Nephron (organoid): ENCODE measurements around the gene GPR61.

Experiments used
- H3K27ac Mint-ChIP-seq, 3 experiments: 2 replicates each; pipeline ENCODE4 v1.8.0; 2020; ENCODE audit warnings: mixed read lengths in 3 of 3, mild to moderate bottlenecking in 2 of 3, moderate library complexity in 1 of 3
- H3K27me3 Mint-ChIP-seq: 2 replicates; pipeline ENCODE4 v1.8.0; 2021; ENCODE audit warnings: low read depth, mild to moderate bottlenecking, moderate library complexity, mixed read lengths
- H3K36me3 Mint-ChIP-seq: 2 replicates; pipeline ENCODE4 v1.8.0; 2020; ENCODE audit warnings: low read depth, mixed read lengths
- H3K4me1 Mint-ChIP-seq: 2 replicates; pipeline ENCODE4 v1.8.0; 2020; ENCODE audit warnings: mixed read lengths
- H3K4me3 Mint-ChIP-seq, 3 experiments: 2 replicates each; pipeline ENCODE4 v1.8.0; 2020; ENCODE audit warnings: mild to moderate bottlenecking in 3 of 3, mixed read lengths in 3 of 3, moderate library complexity in 2 of 3
- H3K9me3 Mint-ChIP-seq: 2 replicates; pipeline ENCODE4 v1.8.0; 2020; ENCODE audit warnings: mixed read lengths
- TF ChIP-seq, protein P1 (sequence below), 3 experiments: fragments of 200-600 bp; sonication (generic); IDR thresholded peaks; one replicate each; pipeline ENCODE4 v1.5.0; 2021; ENCODE audit warnings: antibody characterized with exemption in 3 of 3; ENCODE audit not compliant: unreplicated experiment in 3 of 3

Gene GPR61

DNA sequence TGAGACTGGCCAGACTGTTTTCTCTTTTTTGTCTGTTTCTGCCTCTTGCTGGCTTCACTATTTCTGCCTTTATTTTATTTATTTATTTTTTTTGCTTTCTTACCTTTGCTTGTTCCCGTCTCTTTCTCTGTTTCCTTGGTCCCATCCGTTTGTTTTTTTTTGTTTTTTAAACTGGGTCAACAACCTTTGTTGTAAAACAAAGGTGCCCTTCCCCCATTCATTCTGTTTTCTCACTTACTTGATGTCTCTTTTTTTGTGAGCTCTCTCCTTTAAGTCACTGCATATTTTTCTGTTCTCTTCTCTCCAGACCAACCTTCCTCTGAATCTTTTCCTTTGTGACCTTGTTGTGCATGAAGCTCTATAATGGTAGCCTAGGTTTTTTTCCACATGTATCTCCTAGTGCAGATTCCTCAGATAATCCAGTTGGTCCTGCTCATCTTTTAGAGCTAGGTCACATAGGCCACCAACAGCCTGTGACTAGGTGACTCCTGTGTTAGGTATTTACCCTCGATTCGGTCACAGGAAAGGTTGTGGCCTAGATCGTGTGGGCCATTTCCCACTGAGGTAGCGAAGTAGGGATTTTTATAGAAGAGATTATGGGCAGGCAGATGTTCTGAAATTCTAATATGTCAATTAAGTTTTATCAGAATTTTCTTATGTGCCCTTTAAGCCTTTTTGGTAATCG is 24.7 kb downstream of the GPR61 start:
- TF ChIP-seq, protein P1, sequence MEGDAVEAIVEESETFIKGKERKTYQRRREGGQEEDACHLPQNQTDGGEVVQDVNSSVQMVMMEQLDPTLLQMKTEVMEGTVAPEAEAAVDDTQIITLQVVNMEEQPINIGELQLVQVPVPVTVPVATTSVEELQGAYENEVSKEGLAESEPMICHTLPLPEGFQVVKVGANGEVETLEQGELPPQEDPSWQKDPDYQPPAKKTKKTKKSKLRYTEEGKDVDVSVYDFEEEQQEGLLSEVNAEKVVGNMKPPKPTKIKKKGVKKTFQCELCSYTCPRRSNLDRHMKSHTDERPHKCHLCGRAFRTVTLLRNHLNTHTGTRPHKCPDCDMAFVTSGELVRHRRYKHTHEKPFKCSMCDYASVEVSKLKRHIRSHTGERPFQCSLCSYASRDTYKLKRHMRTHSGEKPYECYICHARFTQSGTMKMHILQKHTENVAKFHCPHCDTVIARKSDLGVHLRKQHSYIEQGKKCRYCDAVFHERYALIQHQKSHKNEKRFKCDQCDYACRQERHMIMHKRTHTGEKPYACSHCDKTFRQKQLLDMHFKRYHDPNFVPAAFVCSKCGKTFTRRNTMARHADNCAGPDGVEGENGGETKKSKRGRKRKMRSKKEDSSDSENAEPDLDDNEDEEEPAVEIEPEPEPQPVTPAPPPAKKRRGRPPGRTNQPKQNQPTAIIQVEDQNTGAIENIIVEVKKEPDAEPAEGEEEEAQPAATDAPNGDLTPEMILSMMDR (IDR thresholded peaks at IDR 0.05; ENCODE audit: unreplicated experiment in 3 of 3), result no peak
- H3K4me3 Mint-ChIP-seq, result no peak overlapping the region
- no peaks in the 10 kb centered on the region for H3K36me3 Mint-ChIP-seq
- H3K9me3 Mint-ChIP-seq, result no peaks in the 10 kb centered on the region
- peak overlapping the region in 2 of 3 experiments; percentile 50 to 60 for H3K27ac Mint-ChIP-seq
- no peaks in the 10 kb centered on the region for H3K27me3 Mint-ChIP-seq
- H3K4me1 Mint-ChIP-seq, result peaks cover 41% of the 10 kb centered on the region

DNA sequence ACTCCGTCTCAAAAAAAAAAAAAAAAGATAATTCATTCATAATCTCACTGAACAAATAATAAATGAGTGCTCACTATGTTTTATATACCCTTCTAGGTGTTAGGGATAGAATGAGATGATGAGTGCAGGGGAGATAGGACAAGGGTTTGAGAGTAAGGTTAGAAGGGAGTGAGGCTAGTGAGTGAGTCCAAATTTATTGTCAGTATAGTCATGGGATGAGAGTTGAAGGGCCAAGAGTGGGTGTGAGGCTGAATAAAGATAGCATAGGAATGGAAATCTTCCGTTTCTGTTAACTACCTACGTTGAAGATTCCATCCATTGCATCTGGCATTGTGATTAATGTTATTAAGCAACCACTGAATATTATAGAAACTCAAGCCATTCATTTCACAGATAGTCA is 25.6 kb downstream of the GPR61 start:
- no peak overlapping the region for H3K27ac Mint-ChIP-seq
- H3K4me3 Mint-ChIP-seq, result no peak overlapping the region
- peaks cover 35% of the 10 kb centered on the region for H3K4me1 Mint-ChIP-seq
- no peaks in the 10 kb centered on the region for H3K27me3 Mint-ChIP-seq
- no peaks in the 10 kb centered on the region for H3K9me3 Mint-ChIP-seq
- no peaks in the 10 kb centered on the region for H3K36me3 Mint-ChIP-seq
- TF ChIP-seq, protein P1 (IDR thresholded peaks at IDR 0.05; ENCODE audit: unreplicated experiment in 3 of 3), result no peak

DNA sequence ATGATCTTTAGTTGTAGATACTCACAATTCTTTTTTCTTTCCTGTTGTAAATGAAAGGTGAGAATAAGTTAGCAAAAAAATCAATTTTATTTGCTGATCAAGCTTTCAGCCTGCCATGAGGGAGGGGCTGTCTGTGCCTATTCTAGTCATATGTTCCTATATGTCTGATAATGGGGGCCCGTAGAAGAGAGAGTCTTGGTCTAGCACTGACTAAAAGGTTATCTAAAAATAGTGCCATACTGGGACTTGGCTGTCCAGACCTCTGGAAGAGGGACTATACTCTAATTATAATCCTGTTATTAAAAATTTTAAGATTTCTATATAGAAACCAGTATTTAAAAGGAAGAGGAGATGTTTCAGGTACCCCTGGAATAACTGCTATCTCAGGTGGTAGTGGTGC is 27.3 kb downstream of the GPR61 start:
- H3K27ac Mint-ChIP-seq, result peak overlapping the region in 1 of 3 experiments; percentile 10
- H3K4me1 Mint-ChIP-seq, result peaks cover 27% of the 10 kb centered on the region

DNA sequence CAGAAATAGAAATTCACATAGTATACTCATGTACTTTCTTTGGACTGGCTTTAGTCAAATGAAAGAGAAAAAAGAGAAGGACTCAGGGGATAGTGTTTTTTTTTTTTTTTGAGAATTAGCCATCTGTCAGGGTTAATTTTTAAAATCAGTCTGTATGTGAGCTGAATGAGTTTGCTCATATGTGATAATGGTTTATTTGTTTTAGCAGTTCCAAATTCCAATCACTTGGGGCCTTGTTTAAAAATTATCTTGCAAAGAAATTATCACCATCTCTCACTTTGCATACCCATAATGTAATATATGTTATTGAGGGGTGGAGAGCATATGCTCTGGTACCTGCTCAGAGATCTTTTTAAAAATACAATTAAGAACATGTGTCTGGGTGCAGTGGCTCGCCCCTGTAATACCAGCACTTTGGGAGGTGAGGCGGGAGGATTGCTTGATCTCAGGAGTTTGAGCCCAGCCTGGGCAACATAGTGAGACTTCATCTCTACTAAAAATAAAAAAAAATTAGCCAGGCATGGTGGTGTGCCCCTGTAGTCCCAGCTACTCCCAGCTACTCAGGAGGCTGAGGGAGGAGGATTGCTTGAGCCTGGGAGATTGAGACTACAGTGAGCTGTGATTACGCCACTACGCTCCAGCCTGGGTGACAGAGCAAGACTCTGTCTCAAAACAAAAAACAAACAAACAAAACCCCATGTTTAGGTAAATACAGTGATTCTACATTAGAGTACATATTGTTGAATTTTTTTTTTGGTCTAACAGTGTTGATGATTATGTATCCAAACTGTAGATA is 28.4 kb downstream of the GPR61 start:
- TF ChIP-seq, protein P1 (IDR thresholded peaks at IDR 0.05; ENCODE audit: unreplicated experiment in 3 of 3), result no peak
- Mint-ChIP-seq H3K36me3 (no peaks in the 10 kb centered on the region), H3K9me3 (no peaks in the 10 kb centered on the region), H3K4me1 (peaks cover 35% of the 10 kb centered on the region), H3K27me3 (no peaks in the 10 kb centered on the region), H3K27ac (peak overlapping the region in 2 of 3 experiments; percentile 25 to 51), H3K4me3 (no peak overlapping the region)

More for the DNA sequence above, 27.3 kb downstream of the GPR61 start:
- Mint-ChIP-seq H3K27me3 (no peaks in the 10 kb centered on the region), H3K9me3 (no peaks in the 10 kb centered on the region), H3K4me3 (no peak overlapping the region), H3K36me3 (no peaks in the 10 kb centered on the region)
- TF ChIP-seq, protein P1 (IDR thresholded peaks at IDR 0.05; ENCODE audit: unreplicated experiment in 3 of 3), result no peak

DNA sequence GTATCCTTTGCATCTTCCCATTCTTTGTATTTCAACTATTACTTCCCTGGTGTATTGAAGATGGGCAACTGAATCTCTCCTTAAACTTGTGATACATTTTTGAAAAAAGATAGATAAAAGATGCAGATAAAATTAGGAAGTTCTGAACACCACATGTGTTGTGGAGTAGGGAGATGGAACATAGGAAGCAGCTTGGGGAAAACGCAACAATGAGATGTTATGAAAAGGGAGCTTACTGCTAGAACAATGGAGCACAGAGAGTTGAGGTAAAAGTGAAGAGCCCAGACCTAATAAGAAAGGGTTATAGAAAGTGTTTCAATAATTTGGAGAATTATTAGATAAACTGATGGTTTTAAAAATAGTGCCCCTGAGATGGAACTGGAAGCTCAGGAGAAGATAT is 29.7 kb downstream of the GPR61 start:
- no peak overlapping the region for H3K4me3 Mint-ChIP-seq
- no peak overlapping the region for H3K27ac Mint-ChIP-seq
- no peaks in the 10 kb centered on the region for H3K9me3 Mint-ChIP-seq
- H3K4me1 Mint-ChIP-seq, result peaks cover 25% of the 10 kb centered on the region
- no peaks in the 10 kb centered on the region for H3K27me3 Mint-ChIP-seq
- TF ChIP-seq, protein P1 (IDR thresholded peaks at IDR 0.05; ENCODE audit: unreplicated experiment in 3 of 3), result no peak
- H3K36me3 Mint-ChIP-seq, result no peaks in the 10 kb centered on the region
